ENCODE data around the gene CTXN3.

Gene CTXN3

DNA sequence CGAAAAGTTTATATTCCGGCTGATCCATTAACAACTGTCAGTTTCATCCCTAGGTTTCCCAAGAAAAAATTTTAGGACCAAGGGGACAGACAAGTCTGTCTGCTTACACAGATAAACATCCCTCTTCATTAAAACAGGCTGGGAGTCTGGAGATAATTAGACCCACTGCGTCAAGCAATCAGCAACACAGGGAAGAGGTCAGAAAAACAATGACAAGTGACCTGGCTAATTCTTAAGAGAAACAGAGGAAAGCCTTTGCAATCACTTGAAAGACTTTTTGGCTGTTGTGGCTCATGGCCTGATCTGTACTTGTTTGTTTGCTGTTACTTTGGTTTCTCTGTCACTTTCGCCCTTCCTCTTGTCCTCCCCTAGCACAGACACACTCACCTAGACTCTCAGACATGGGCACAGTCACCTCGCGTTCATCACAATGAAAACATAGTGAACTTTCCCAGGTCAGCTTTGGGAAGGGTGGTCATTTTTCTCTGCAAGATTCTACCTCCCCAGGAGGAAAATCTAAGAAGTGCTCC lies 51.4 kb downstream of the CTXN3 start:
- peak; percentile 31 for DNase-seq

DNA sequence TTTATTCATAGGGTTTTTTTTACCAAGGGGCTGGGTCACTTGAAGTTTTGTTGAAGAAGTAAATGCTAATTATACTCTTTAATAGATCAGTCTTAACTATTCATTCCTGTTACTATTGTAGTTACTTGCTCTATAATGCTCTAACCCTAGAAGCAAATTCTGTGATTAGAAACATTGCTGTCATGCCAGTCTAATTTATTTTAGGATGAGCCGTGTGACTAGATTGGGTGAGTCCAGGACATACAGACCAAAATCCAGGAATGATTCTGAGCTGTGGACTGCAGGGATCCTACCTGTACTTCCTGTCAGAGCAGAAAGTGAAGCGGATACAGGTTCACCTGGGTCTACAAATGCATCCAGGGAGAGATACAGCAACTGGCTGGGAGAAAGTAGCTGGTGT lies 53.6 kb downstream of the CTXN3 start:
- DNase-seq: no peak

DNA sequence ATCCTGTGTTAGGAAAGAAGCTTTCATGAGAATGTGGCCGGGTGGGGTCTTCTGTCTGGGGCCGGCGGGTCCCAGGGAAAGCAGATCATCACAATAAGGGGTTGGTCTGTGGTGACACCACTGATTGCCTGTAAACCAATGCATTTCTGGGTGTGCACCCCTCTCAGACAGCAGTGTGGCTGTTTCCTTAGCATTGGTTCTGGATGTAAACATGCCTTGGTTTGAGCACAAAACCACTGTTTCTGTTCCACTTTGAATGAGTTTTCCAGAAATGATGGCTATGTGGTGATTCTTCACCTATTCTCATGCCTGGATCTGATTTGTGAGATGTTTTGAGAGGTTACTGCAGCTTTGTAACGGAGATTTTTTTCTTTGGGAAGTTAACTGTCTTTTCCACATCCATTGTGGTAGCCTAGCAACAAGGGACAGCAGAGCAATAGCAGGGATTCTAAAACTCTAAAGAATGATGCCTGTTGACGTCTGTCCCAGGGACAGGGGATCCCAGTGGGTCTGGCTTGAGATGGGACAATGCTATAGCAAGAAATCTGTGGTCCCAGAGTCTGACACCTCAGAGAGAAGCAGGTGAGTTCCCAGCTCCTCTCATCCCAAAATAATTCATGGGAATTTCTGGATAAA lies 54.2 kb downstream of the CTXN3 start, which contains the start of gene CCDC192:
TSS of gene CCDC192 (plus strand) at position 466 of the 636 bp plus-strand sequence. CDS start at position 521, 55 bp downstream.
- no peak for DNase-seq

DNA sequence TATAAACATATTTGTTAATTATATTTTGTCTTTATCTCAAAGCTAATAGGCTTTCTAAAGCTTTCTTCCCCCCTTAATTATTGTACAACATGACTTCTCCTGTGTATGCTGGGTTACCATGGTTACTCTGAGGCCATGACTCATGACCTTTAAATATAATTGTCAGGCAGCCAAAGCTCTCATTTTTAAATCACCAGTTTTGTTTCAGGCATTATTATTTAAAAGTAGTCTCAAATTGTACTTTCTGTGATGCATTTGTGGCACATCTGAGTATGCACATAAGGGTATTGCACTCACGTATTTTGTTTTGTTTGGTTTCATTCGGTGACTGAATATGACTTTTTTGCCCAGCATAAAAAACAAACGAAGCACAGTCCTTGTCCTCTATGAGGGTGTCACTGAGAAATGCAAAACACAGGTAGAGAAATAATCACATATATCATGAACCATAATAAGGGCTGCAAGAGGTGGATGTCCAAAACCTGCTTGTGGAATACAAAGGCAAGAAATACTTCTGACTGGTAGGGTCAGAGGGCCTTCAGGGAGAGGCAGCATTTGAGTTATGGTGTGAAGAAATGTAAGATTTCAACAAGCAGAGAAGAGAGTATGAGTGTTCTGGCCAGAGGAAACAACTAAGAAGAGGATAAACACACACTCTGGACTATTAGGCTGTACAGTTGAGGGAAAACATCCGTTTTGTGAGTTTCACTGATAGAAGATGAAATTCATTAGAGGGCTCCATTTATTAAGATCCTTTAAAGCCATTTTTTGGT lies 56.4 kb downstream of the CTXN3 start:
- peak; percentile 41 for DNase-seq

DNA sequence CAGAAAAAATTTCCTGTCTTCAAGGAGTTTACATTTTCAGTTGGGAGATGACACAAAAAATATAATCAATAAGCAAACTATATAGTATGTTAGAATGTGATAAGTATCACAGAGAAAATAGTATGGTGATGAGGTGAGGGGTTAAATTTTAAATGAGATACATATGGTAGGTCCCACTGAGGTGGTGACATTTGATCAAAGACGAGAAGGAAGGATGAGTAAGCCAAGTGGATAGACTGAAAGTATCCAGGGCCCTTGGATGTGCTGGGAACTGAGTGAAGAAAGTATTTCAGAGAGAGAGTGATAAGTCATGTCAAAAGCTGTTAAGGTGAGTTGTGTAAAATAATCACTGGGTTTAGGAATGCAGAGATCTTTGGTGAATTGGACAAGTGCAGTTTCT lies 57.8 kb downstream of the CTXN3 start:
- DNase-seq: no peak

DNA sequence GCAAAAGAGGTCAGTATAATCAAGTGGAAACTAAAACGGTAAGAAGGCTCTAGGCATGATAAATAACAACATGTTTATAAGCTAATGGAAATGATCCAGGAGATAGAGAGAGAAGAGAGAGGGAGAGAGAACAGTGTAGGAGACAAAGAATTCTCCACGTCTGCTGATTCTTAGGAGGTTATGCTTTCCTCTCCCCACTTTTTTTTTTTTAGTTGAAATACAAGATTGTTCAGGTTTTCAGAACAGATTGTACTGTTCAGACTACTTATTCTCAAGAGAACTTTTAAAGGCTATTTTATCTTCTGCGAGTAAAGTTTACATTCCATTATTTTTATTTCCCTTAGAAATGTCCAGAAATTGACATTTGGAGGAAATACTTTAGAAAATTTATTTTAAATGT lies 58.3 kb downstream of the CTXN3 start:
- no peak for DNase-seq

All from COR-L47 (cell line).